ENCODE results near the gene ETFB. TPM values are rescaled to one million over a fixed set of nuclear protein-coding genes. Genes with fewer than 3 reads are reported as not detected.

Gene ETFB
- polyA plus RNA-seq, 1 experiment = 80.8 TPM

DNA sequence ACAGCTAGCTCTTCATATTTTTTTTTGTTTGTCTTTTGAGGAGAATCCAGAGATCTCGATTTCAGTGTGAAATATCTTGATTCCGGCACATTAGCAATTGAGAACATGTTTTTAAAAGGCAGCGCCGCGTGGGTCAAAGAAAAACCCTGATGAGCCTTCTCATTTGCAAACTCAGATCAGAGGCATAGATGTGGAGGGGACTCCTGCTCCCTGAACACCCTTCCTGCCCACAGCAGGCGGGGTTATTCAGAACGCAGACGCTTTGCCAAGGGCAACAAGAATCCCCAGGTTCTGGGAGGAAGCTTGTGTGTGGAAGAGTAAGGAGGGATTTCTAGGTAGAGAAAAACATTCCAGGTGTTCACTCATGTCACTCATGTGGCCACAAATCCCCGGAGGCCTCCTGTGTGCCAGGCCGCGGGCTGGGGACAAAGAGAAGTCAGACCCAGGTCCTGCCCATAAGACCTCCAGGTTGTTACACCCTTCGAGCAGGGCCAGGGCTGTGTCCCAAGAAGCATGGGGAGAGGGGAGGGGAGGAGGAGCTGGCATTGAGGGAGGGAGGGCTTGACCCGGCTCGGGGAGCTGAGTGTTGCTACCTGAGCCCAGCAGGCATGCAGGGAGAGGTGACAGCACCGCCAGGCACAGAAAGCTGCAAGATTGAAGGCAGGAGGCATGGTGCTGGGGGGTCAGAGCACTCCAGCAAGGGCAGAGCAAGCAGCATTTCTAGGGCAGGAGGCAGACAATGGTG is 70.6 kb downstream of the ETFB start:
- POLR2A ChIA-PET = no interaction called here

More for the DNA sequence above, 70.6 kb downstream of the ETFB start:
- no peak overlapping the region for H3K4me3 ChIP-seq (ENCODE audit: low read depth, low read length)
- no peak overlapping the region for H3K27ac ChIP-seq (ENCODE audit: low read depth, low read length)
- TF ChIP-seq, protein P1, sequence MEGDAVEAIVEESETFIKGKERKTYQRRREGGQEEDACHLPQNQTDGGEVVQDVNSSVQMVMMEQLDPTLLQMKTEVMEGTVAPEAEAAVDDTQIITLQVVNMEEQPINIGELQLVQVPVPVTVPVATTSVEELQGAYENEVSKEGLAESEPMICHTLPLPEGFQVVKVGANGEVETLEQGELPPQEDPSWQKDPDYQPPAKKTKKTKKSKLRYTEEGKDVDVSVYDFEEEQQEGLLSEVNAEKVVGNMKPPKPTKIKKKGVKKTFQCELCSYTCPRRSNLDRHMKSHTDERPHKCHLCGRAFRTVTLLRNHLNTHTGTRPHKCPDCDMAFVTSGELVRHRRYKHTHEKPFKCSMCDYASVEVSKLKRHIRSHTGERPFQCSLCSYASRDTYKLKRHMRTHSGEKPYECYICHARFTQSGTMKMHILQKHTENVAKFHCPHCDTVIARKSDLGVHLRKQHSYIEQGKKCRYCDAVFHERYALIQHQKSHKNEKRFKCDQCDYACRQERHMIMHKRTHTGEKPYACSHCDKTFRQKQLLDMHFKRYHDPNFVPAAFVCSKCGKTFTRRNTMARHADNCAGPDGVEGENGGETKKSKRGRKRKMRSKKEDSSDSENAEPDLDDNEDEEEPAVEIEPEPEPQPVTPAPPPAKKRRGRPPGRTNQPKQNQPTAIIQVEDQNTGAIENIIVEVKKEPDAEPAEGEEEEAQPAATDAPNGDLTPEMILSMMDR (IDR thresholded peaks at IDR 0.05; ENCODE audit: low read depth, low read length) = no peak
- DNase-seq (ENCODE audit: low read depth, low spot score) = no peak
- CTCF ChIA-PET = no interaction called here
- no peaks in the 10 kb centered on the region for H3K27me3 ChIP-seq (ENCODE audit: control insufficient read depth, insufficient read depth, low read length)
- no peaks in the 10 kb centered on the region; the same call in 1 of the 2 replicates for H3K9me3 ChIP-seq (ENCODE audit: control insufficient read depth, insufficient read depth, low read length)

Other genes with a start within 250 kb of the ETFB start
- gene SIGLEC9, start 241.5 kb downstream of the ETFB start, polyA plus RNA-seq (2011; rRNA removed) = 0.05 TPM in 1 of 2 replicates, not detected in the other
- gene SIGLEC7, start 224.1 kb downstream of the ETFB start, polyA plus RNA-seq (2011; rRNA removed) = not detected in 2 replicates
- not detected in 2 replicates for gene CD33, start 141.3 kb downstream of the ETFB start, polyA plus RNA-seq (2011; rRNA removed)
- not detected in 2 replicates for gene SIGLECL1, start 115.3 kb downstream of the ETFB start, polyA plus RNA-seq (2011; rRNA removed)
- gene IGLON5, start 54.7 kb downstream of the ETFB start, polyA plus RNA-seq (2011; rRNA removed) = not detected in 2 replicates
- gene VSIG10L, start 24.2 kb downstream of the ETFB start, polyA plus RNA-seq (2011; rRNA removed) = 0.96 and 1.0 TPM in 2 replicates
- not detected in 2 replicates for gene CLDND2, start 2.6 kb upstream of the ETFB start, polyA plus RNA-seq (2011; rRNA removed)
- not detected in 2 replicates for gene NKG7, start 6.3 kb upstream of the ETFB start, polyA plus RNA-seq (2011; rRNA removed)
- not detected in 2 replicates for gene LIM2, start 21.6 kb upstream of the ETFB start, polyA plus RNA-seq (2011; rRNA removed)
- gene C19orf84, start 24.2 kb upstream of the ETFB start, polyA plus RNA-seq (2011; rRNA removed) = not detected in 2 replicates
- gene SIGLEC10, start 51.3 kb upstream of the ETFB start, polyA plus RNA-seq (2011; rRNA removed) = not detected in 2 replicates
- not detected in 2 replicates for gene SIGLEC8, start 92.1 kb upstream of the ETFB start, polyA plus RNA-seq (2011; rRNA removed)
- gene CEACAM18, start 112.2 kb upstream of the ETFB start, polyA plus RNA-seq (2011; rRNA removed) = not detected in 2 replicates
- gene SIGLEC12, start 135.4 kb upstream of the ETFB start, polyA plus RNA-seq (2011; rRNA removed) = not detected in 2 replicates
- not detected in 2 replicates for gene SIGLEC6, start 165.3 kb upstream of the ETFB start, polyA plus RNA-seq (2011; rRNA removed)
- 4.8 and 6.4 TPM in 2 replicates for gene ZNF175, start 204.9 kb upstream of the ETFB start, polyA plus RNA-seq (2011; rRNA removed)